Progenitor cell of endocrine pancreas (in vitro differentiated cells): ENCODE measurements around the gene MOB3C. TPM values are rescaled to one million over a fixed set of nuclear protein-coding genes. Genes with fewer than 3 reads are reported as not detected.

Experiments
- DNase-seq: peaks from one replicate; pipeline ENCODE4 v3.0.0; 2021; ENCODE audit warnings: low spot score; ENCODE audit not compliant: unreplicated experiment
- H3K27ac Mint-ChIP-seq: 2 replicates; pipeline ENCODE4 v1.8.0; 2021; ENCODE audit warnings: mild to moderate bottlenecking, moderate library complexity, mixed read lengths
- H3K27me3 Mint-ChIP-seq: 2 replicates; pipeline ENCODE4 v1.8.0; 2021; ENCODE audit warnings: mixed read lengths
- H3K36me3 Mint-ChIP-seq: 2 replicates; pipeline ENCODE4 v1.8.0; 2022; ENCODE audit warnings: mixed read lengths; ENCODE audit not compliant: insufficient read depth
- H3K4me1 Mint-ChIP-seq: 2 replicates; pipeline ENCODE4 v1.8.0; 2021; ENCODE audit warnings: low read depth, mixed read lengths
- H3K4me3 Mint-ChIP-seq: 2 replicates; pipeline ENCODE4 v1.8.0; 2021; ENCODE audit warnings: low read depth, mild to moderate bottlenecking, moderate library complexity, mixed read lengths
- H3K9me3 Mint-ChIP-seq: 2 replicates; pipeline ENCODE4 v1.8.0; 2021; ENCODE audit warnings: low read depth, mixed read lengths
- total RNA-seq: library from RNA; stranded (reverse); gene quantifications from 2 replicates; pipeline ENCODE4 v1.2.1, GENCODE V29; 2021
- TF ChIP-seq, protein P1 (sequence below): fragments of 200-600 bp; sonication (generic); IDR thresholded peaks from one replicate; pipeline ENCODE4 v1.5.0; 2021; ENCODE audit warnings: antibody characterized with exemption, mild to moderate bottlenecking; ENCODE audit not compliant: unreplicated experiment

MOB3C gene
- total RNA-seq, 1 donor from 2014 or later, result 5.5 TPM

DNA sequence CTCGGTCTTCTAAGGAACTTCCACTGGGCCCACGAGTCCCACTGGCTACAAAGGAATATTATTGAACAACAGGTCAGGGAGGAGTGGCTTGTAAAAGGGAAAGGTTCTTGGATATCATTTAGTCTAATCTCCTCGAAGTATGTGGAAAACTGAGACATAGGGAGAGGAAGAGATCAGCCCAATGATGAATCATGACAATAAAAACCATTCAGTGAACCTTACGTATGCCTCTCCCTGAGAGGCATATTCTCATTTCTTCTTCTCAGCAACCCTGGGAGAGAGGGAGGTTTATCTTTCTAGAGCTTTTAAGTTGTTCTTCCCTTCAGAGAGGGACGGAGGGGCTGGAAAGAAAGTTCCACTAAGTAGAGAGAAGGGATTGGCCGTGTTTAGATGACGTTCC, 5.3 kb upstream of the MOB3C start:
- Mint-ChIP-seq H3K9me3 (no peaks in the 10 kb centered on the region), H3K27ac (no peak overlapping the region), H3K4me3 (no peak overlapping the region)

DNA sequence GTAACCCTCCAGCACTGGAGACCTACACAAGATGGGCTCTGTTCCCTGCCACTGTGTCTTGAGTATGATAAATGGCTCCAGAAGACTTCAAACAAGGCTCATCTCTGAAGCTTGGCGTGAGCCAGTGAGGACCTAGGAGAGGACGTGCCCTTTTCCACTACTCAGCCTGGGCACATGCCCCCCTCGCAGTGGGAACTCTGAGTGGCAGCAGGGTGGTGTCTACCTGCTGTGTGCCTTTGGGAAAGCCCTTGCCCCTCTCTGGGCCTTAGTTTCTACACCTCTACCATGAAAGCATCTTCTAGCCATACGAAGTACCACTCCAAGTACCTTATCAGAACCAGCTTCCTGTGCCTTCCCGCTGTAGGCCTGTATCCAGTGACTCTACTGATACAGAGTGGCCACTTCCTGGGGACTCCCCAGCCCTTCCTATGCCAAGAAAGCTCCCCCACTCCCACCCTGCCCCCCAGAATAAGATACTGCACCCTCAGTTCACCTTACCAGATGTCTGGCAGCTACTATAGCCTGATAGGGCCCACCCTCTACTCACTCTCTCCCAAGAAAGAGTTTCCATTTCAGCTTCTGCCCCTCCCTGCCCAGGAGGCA, 3.1 kb upstream of the MOB3C start:
- H3K4me3 Mint-ChIP-seq, result no peak overlapping the region
- no peak for DNase-seq
- peaks cover 16% of the 10 kb centered on the region for H3K27me3 Mint-ChIP-seq
- no peak overlapping the region for H3K27ac Mint-ChIP-seq
- no peaks in the 10 kb centered on the region for H3K9me3 Mint-ChIP-seq
- TF ChIP-seq, protein P1, sequence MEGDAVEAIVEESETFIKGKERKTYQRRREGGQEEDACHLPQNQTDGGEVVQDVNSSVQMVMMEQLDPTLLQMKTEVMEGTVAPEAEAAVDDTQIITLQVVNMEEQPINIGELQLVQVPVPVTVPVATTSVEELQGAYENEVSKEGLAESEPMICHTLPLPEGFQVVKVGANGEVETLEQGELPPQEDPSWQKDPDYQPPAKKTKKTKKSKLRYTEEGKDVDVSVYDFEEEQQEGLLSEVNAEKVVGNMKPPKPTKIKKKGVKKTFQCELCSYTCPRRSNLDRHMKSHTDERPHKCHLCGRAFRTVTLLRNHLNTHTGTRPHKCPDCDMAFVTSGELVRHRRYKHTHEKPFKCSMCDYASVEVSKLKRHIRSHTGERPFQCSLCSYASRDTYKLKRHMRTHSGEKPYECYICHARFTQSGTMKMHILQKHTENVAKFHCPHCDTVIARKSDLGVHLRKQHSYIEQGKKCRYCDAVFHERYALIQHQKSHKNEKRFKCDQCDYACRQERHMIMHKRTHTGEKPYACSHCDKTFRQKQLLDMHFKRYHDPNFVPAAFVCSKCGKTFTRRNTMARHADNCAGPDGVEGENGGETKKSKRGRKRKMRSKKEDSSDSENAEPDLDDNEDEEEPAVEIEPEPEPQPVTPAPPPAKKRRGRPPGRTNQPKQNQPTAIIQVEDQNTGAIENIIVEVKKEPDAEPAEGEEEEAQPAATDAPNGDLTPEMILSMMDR, result no peak
- H3K4me1 Mint-ChIP-seq, result peaks cover 19% of the 10 kb centered on the region
- H3K36me3 Mint-ChIP-seq, result no peaks in the 10 kb centered on the region

More for the DNA sequence above, 5.3 kb upstream of the MOB3C start:
- DNase-seq, result no peak
- Mint-ChIP-seq H3K4me1 (peaks cover 14% of the 10 kb centered on the region), H3K36me3 (no peaks in the 10 kb centered on the region), H3K27me3 (peaks cover 16% of the 10 kb centered on the region)
- TF ChIP-seq, protein P1, result no peak

DNA sequence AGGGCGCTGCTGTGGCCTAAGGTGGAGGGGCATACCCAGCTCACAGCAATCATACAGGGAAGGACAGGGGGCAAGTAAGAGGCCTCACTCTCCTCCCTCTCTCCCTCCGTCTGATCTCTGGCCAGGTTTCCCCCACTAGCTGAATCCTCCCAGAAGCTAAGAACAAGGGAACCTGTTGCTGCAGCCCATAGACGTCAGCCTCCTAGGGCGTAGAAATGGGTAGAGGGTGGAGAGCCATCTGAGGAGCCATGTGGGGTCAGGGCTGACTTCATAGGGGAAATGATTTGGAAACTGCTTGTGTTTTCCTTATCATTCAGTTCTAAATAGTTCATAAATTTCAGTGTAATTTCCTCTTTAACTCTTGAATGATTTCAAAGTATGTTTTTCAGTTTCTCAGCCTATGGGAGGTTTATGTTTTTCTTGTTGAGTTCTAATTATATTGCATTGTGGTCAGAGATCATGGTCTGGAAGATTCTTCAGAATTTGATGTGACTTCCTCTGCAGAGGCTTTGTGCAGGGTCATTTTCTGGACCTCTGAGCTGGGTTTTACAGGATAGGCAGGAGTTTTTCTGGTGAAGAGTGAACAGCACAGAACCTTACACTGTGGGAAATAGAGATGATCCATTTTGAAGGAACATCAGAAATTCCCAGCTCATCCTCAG, 2.3 kb upstream of the MOB3C start:
- no peaks in the 10 kb centered on the region for H3K9me3 Mint-ChIP-seq
- peaks cover 19% of the 10 kb centered on the region for H3K4me1 Mint-ChIP-seq
- H3K27me3 Mint-ChIP-seq, result peaks cover 16% of the 10 kb centered on the region
- TF ChIP-seq, protein P1, result no peak
- no peak overlapping the region for H3K27ac Mint-ChIP-seq
- H3K4me3 Mint-ChIP-seq, result no peak overlapping the region
- H3K36me3 Mint-ChIP-seq, result no peaks in the 10 kb centered on the region
- no peak for DNase-seq

DNA sequence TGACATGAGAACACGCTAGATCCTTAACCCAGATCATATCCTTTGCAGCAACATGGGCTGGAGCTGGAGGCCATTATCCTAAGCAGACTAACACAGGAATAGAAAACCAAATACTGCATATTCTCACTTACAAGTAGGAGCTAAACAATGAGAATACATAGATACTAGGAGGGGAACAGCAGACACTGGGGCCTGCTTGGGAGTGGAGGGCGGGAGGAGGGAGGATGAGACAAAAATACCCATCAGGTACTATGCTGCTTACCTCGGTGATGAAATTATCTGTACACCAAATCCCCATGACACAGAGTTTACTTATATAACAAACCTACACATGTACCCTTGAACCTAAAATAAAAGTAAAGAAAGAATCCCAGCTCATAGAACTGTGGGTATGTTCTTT, 1.2 kb upstream of the MOB3C start:
- Mint-ChIP-seq H3K27ac (no peak overlapping the region), H3K9me3 (no peaks in the 10 kb centered on the region), H3K36me3 (no peaks in the 10 kb centered on the region), H3K4me1 (peaks cover 20% of the 10 kb centered on the region), H3K4me3 (peak overlapping the region; percentile 84), H3K27me3 (peaks cover 16% of the 10 kb centered on the region)
- DNase-seq, result no peak
- TF ChIP-seq, protein P1, result no peak

DNA sequence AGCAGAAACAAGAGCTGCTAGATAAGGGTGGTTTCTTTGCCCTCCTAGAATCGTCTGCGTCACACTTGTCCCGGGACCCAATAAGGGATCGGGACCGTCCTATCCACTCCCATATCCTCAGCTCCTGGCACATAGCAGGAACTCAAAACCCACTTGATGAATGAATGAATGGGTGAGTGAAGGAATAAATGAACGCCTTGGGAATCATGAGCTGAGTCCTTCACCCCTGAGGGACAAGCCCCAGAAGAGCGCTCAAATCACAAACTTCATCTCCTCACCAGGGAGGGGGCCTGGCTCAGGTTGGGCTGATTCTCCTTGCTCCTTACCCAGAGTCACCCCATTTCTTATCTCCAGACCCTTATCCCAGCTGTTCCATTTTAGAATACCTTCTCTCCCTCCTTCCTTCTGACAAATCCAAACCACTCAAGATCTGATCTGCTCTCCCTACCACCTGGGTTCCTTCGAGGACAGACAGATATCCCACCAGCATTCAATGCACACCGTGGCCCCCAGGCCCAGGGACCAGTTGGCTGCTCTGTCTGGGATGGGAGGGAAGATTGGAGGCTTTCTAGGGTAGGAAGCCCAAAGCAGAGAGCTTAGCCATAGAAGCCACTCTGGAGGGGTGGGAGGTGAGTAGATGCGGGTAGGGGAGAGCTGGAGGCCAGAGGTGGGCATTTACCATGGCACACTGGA, 643 bp upstream of the MOB3C start:
- H3K4me3 Mint-ChIP-seq, result peak overlapping the region; percentile 84
- H3K4me1 Mint-ChIP-seq, result peaks cover 20% of the 10 kb centered on the region

More for the DNA sequence above, 643 bp upstream of the MOB3C start:
- Mint-ChIP-seq H3K27me3 (peaks cover 16% of the 10 kb centered on the region), H3K9me3 (no peaks in the 10 kb centered on the region), H3K36me3 (no peaks in the 10 kb centered on the region), H3K27ac (peak overlapping the region; percentile 89)
- TF ChIP-seq, protein P1, result no peak
- DNase-seq, result no peak
